ENCODE results near the gene DOCK9. TPM values are rescaled to one million over a fixed set of nuclear protein-coding genes. Genes with fewer than 3 reads are reported as not detected.

Gene DOCK9
- total RNA-seq, 4 donors from 2014 or later = 127 to 191 (median 154) TPM

GRCh38 chr13:98834254-98834960 is 143.5 kb downstream of the DOCK9 start:
- Histone ChIP-seq H3K27ac (replicated peaks in 1 of 4) (no peak overlapping the region), H3K27me3 (no peaks in the 10 kb centered on the region), H3K9me3 (no peaks in the 10 kb centered on the region), H3K4me1 (peaks cover 0 to 12% (median 8%) of the 10 kb centered on the region in 4 donors), H3K4me3 (no peak overlapping the region), H3K36me3 (peaks cover 14 to 86% (median 47%) of the 10 kb centered on the region in 4 donors)
- DNase-seq (ENCODE audit: extremely low spot score) = no peak
- WGBS = 49% methylated on average over 7 of the region's 7 CpGs
- intact Hi-C loops (cut with DNase I) = no loop called here
- no peak for TF ChIP-seq POLR2A (IDR thresholded peaks at IDR 0.05; ENCODE audit: low read depth)
- no peak for TF ChIP-seq POLR2AphosphoS5 (IDR thresholded peaks at IDR 0.05)
- TF ChIP-seq CTCF (IDR thresholded peaks at IDR 0.05) = no peak
- no peak for TF ChIP-seq EP300 (IDR thresholded peaks at IDR 0.05)

GRCh38 chr13:98831236-98831635 is 146.6 kb downstream of the DOCK9 start:
- peaks cover 29 to 96% (median 63%) of the 10 kb centered on the region in 4 donors for H3K36me3 ChIP-seq
- WGBS = 72% methylated on average over 8 of the region's 8 CpGs

GRCh38 chr13:98829541-98829940 is 148.3 kb downstream of the DOCK9 start:
- intact Hi-C loops (cut with DNase I) = no loop called here
- no peaks in the 10 kb centered on the region for H3K27me3 ChIP-seq

More at GRCh38 chr13:98831236-98831635, 146.6 kb downstream of the DOCK9 start:
- DNase-seq (ENCODE audit: extremely low spot score) = no peak
- Histone ChIP-seq H3K4me3 (no peak overlapping the region), H3K27me3 (no peaks in the 10 kb centered on the region), H3K9me3 (no peaks in the 10 kb centered on the region), H3K4me1 (peaks cover 1 to 8% (median 5%) of the 10 kb centered on the region in 4 donors), H3K27ac (replicated peaks in 1 of 4) (peak overlapping the region in 1 of 4 donors; percentile 6)
- intact Hi-C loops (cut with DNase I) = no loop called here
- TF ChIP-seq POLR2A (IDR thresholded peaks at IDR 0.05; ENCODE audit: low read depth) (no peak), CTCF (IDR thresholded peaks at IDR 0.05) (no peak), EP300 (IDR thresholded peaks at IDR 0.05) (no peak), POLR2AphosphoS5 (IDR thresholded peaks at IDR 0.05) (no peak)

GRCh38 chr13:98828614-98829013 is 149.2 kb downstream of the DOCK9 start:
- peaks cover 0 to 8% (median 0%) of the 10 kb centered on the region in 4 donors for H3K4me1 ChIP-seq
- H3K4me3 ChIP-seq = no peak overlapping the region
- H3K27me3 ChIP-seq = no peaks in the 10 kb centered on the region
- intact Hi-C loops (cut with DNase I) = no loop called here
- no peak overlapping the region for H3K27ac ChIP-seq (replicated peaks in 1 of 4)
- TF ChIP-seq POLR2AphosphoS5 (IDR thresholded peaks at IDR 0.05) = no peak
- TF ChIP-seq EP300 (IDR thresholded peaks at IDR 0.05) = no peak
- no peak for TF ChIP-seq POLR2A (IDR thresholded peaks at IDR 0.05; ENCODE audit: low read depth)
- TF ChIP-seq CTCF (IDR thresholded peaks at IDR 0.05) = no peak
- DNase-seq (ENCODE audit: extremely low spot score) = no peak
- H3K36me3 ChIP-seq = peaks cover 37 to 97% (median 77%) of the 10 kb centered on the region in 4 donors
- WGBS = 96% methylated on average over 2 of the region's 2 CpGs
- no peaks in the 10 kb centered on the region for H3K9me3 ChIP-seq

More at GRCh38 chr13:98829541-98829940, 148.3 kb downstream of the DOCK9 start:
- Histone ChIP-seq H3K27ac (replicated peaks in 1 of 4) (no peak overlapping the region), H3K4me1 (peaks cover under 1 to 8% (median 3%) of the 10 kb centered on the region in 4 donors), H3K9me3 (no peaks in the 10 kb centered on the region), H3K4me3 (no peak overlapping the region), H3K36me3 (peaks cover 32 to 96% (median 68%) of the 10 kb centered on the region in 4 donors)
- WGBS = 96% methylated on average over 5 of the region's 5 CpGs
- TF ChIP-seq CTCF (IDR thresholded peaks at IDR 0.05) (no peak), POLR2A (IDR thresholded peaks at IDR 0.05; ENCODE audit: low read depth) (no peak), EP300 (IDR thresholded peaks at IDR 0.05) (no peak), POLR2AphosphoS5 (IDR thresholded peaks at IDR 0.05) (no peak)
- no peak for DNase-seq (ENCODE audit: extremely low spot score)

All from esophagus muscularis mucosa (tissue), 4 donors.